ENCODE measurements around the gene CPXM2. TPM values are rescaled to one million over a fixed set of nuclear protein-coding genes. Genes with fewer than 3 reads are reported as not detected.

Gene CPXM2
- polyA plus RNA-seq, 2 of the 4 experiments (the other 2 are of a cell fraction) = not detected

DNA sequence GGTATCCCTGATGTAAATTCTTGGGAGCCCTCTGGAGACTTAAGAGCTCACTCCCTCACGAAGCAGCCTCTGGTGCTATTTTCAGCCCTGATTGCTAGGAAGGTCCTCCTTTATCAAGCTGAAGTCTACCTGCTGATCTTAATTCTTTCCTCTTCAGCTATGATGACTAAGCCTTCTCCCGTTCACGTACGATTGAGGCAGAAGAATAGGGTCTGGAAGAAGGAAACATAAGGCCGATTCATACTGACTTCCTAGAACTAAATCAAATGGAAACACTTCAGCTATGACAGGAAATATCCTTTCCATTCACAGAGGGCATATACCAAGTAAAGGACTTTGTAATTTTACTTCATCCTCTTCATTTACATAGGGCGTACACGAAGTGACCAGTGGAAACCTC lies 107.0 kb downstream of the CPXM2 start:
- TF ChIP-seq HOXB13 (CRISPR knock-in tag; IDR thresholded peaks at IDR 0.05; ENCODE audit: low read depth) (no peak), FOSL2 (IDR thresholded peaks at IDR 0.05) (no peak), FOSL2 (CRISPR knock-in tag; IDR thresholded peaks at IDR 0.05) (no peak), RARB (CRISPR knock-in tag; IDR thresholded peaks at IDR 0.05) (no peak)
- no peak overlapping the region for H3K27ac ChIP-seq
- 25% methylated on average over 7 of the region's 7 CpGs for WGBS (ENCODE audit: missing lambda C conversion rate)
- peaks cover 10% of the 10 kb centered on the region; the same call in 1 of the 3 replicates for H3K9me3 ChIP-seq
- no peak for FAIRE-seq
- H3K4me2 ChIP-seq = no peak overlapping the region
- CTCF ChIA-PET = no interaction called here
- DNase-seq (ENCODE audit: low read depth in 1 of 2, low spot score in 1 of 2) = no peak
- POLR2A ChIA-PET = no interaction called here
- H3K4me3 ChIP-seq = no peak overlapping the region
- ATAC-seq = no peak
- H3K4me1 ChIP-seq = no peaks in the 10 kb centered on the region

- no peak; a peak in 1 of 6 replicates for ATAC-seq
- no peak overlapping the region for H3K4me2 ChIP-seq
- H3K4me3 ChIP-seq = no peak overlapping the region
- ChIA-PET CTCF (interaction anchor here (1.2 kb wide), 1 partner anchor 63 kb away, joined by 3 read pairs; no protein-coding TSS in a partner anchor), POLR2A (no interaction called here)
- no peak for FAIRE-seq
- no peaks in the 10 kb centered on the region for H3K4me1 ChIP-seq
- H3K9me3 ChIP-seq = peaks cover 6% of the 10 kb centered on the region; the same call in 1 of the 3 replicates
- TF ChIP-seq KDM5A (IDR thresholded peaks at IDR 0.05) = no peak
- no peak for TF ChIP-seq CHD4 (IDR thresholded peaks at IDR 0.05; ENCODE audit: borderline replicate concordance)
- TF ChIP-seq PHF8 (IDR thresholded peaks at IDR 0.05; ENCODE audit: borderline replicate concordance, low read depth) = no peak
- TF ChIP-seq GATA3 (IDR thresholded peaks at IDR 0.05; ENCODE audit: borderline replicate concordance) = no peak
- no peak for TF ChIP-seq NR3C1 (IDR thresholded peaks at IDR 0.05)
- no peak for TF ChIP-seq FOSL2 (IDR thresholded peaks at IDR 0.05)
- TF ChIP-seq FOSL2 (CRISPR knock-in tag; IDR thresholded peaks at IDR 0.05) = no peak
- no peak for TF ChIP-seq EHF (CRISPR knock-in tag; IDR thresholded peaks at IDR 0.05)
- TF ChIP-seq NPAS2 (CRISPR knock-in tag; IDR thresholded peaks at IDR 0.05; ENCODE audit: borderline replicate concordance) = no peak
- TF ChIP-seq BCL3 (IDR thresholded peaks at IDR 0.05) = no peak
- no peak for TF ChIP-seq REST (IDR thresholded peaks at IDR 0.05)
- TF ChIP-seq MAZ (IDR thresholded peaks at IDR 0.05; ENCODE audit: borderline replicate concordance, low read depth, low read length) = no peak
- TF ChIP-seq SREBF2 (IDR thresholded peaks at IDR 0.05) = no peak
- no peak for TF ChIP-seq FOXS1 (CRISPR knock-in tag; IDR thresholded peaks at IDR 0.05)
- TF ChIP-seq RNF2 (IDR thresholded peaks at IDR 0.05; ENCODE audit: borderline replicate concordance, low read depth) = no peak
- TF ChIP-seq KDM1A (IDR thresholded peaks at IDR 0.05; ENCODE audit: low read depth) = no peak
- TF ChIP-seq SMC3 (IDR thresholded peaks at IDR 0.05) = no peak
- no peak for TF ChIP-seq ESRRA (IDR thresholded peaks at IDR 0.05; ENCODE audit: borderline replicate concordance, low read length)
- TF ChIP-seq, protein P1, sequence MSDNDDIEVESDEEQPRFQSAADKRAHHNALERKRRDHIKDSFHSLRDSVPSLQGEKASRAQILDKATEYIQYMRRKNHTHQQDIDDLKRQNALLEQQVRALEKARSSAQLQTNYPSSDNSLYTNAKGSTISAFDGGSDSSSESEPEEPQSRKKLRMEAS (IDR thresholded peaks at IDR 0.05) = no peak
- TF ChIP-seq, protein P2, sequence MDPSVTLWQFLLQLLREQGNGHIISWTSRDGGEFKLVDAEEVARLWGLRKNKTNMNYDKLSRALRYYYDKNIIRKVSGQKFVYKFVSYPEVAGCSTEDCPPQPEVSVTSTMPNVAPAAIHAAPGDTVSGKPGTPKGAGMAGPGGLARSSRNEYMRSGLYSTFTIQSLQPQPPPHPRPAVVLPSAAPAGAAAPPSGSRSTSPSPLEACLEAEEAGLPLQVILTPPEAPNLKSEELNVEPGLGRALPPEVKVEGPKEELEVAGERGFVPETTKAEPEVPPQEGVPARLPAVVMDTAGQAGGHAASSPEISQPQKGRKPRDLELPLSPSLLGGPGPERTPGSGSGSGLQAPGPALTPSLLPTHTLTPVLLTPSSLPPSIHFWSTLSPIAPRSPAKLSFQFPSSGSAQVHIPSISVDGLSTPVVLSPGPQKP (IDR thresholded peaks at IDR 0.05; ENCODE audit: low read depth, low read length) = no peak
- no peak overlapping the region for H3K27ac ChIP-seq
- WGBS (ENCODE audit: missing lambda C conversion rate) = 26% methylated on average over 3 of the region's 3 CpGs
- DNase-seq (ENCODE audit: low read depth in 1 of 2, low spot score in 1 of 2) = no peak
Observed at GRCh38 chr10:123784216-123784615, 107.4 kb downstream of the CPXM2 start.
